Gastroesophageal sphincter (tissue), 3 donors: ENCODE measurements around the gene ASGR2.

Source experiments
- CTCF ChIP-seq, 4 experiments: fragments of 200-600 bp in 2 of 4; fragments of 450-650 bp in 2 of 4; sonication (generic) in 1 of 4; IDR thresholded peaks; one replicate each; pipeline ENCODE4 v1.5.1; 2017 to 2019; ENCODE audit warnings: antibody characterized with exemption in 4 of 4, mild to moderate bottlenecking in 2 of 4, moderate library complexity in 2 of 4
- EP300 ChIP-seq: sonication (generic); formaldehyde crosslinking; IDR thresholded peaks from one replicate; pipeline ENCODE4 v1.6.1; 2017; ENCODE audit warnings: antibody characterized with exemption, mild to moderate bottlenecking

GRCh38 chr17:7156342-7156940, 41.8 kb upstream of the ASGR2 start:
- TF ChIP-seq EP300 (no peak), CTCF (IDR thresholded peaks at IDR 0.05) (no peak)
